Measurements from ENCODE around the gene PSMB5. TPM values are rescaled to one million over a fixed set of nuclear protein-coding genes. Genes with fewer than 3 reads are reported as not detected.

PSMB5 gene
- total and polyA plus RNA-seq, 2 of the 13 experiments (the other 11 are each of a cell fraction or from before 2014, with no cell fraction given): 705 to 871 TPM

- TF ChIP-seq MEIS2 (CRISPR knock-in tag; IDR thresholded peaks at IDR 0.05) (peak; percentile 73), MYC (CRISPR knock-in tag; IDR thresholded peaks at IDR 0.05; ENCODE audit: borderline replicate concordance) (peak; percentile 54; the same call in 1 of the 2 replicates), SALL2 (CRISPR knock-in tag; IDR thresholded peaks at IDR 0.05) (0 out of 2 replicates have a peak, but pooled peaks have one; percentile 39), TCF7 (IDR thresholded peaks at IDR 0.05; ENCODE audit: low read depth) (no peak), GMEB2 (CRISPR knock-in tag; IDR thresholded peaks at IDR 0.05; ENCODE audit: low read depth) (no peak), ZBED4 (CRISPR knock-in tag; IDR thresholded peaks at IDR 0.05; ENCODE audit: borderline replicate concordance) (no peak), SAP130 (CRISPR knock-in tag; IDR thresholded peaks at IDR 0.05; ENCODE audit: low read depth) (peak; percentile 73), ZBTB10 (CRISPR knock-in tag; IDR thresholded peaks at IDR 0.05; ENCODE audit: borderline replicate concordance) (no peak), ZNF230 (CRISPR knock-in tag; IDR thresholded peaks at IDR 0.05) (0 out of 2 replicates have a peak, but pooled peaks have one; percentile 32), FOXO1 (CRISPR knock-in tag; IDR thresholded peaks at IDR 0.05) (no peak), ZNF816 (CRISPR knock-in tag; IDR thresholded peaks at IDR 0.05; ENCODE audit: borderline replicate concordance) (no peak), AHR (CRISPR knock-in tag; IDR thresholded peaks at IDR 0.05) (no peak), HMGXB4 (CRISPR knock-in tag; IDR thresholded peaks at IDR 0.05; ENCODE audit: borderline replicate concordance in 1 of 2, low read depth in 1 of 2) (peak; percentile 98 to 100), ZNF567 (CRISPR knock-in tag; IDR thresholded peaks at IDR 0.05; ENCODE audit: borderline replicate concordance) (peak; percentile 93; the same call in 1 of the 2 replicates)
Observed at GRCh38 chr14:23068789-23069412, 34.2 kb upstream of the PSMB5 start (continued).
